GM12878 (cell line): Measurements from ENCODE around the gene CFAP410. TPM values are rescaled to one million over a fixed set of nuclear protein-coding genes. Genes with fewer than 3 reads are reported as not detected.

ENCODE experiments used
- ATAC-seq: fragments of 200-7000 bp; cut with Tn5 transposase; 3 replicates; pipeline ENCODE4 v1.9.1; 2020; ENCODE audit warnings: mild to moderate bottlenecking, moderate library complexity
- BruUV-seq: library from RNA; stranded (reverse); fragments of 400-500 nt; replicated peaks from 2 replicates; lab custom pipeline; 2021; lab: Mats Ljungman, UMichigan
- CTCF ChIA-PET: fragments of 300-600 bp; sonication (Branson Sonifier 250); formaldehyde crosslinking; extraction: SDS; loops from one replicate; lab custom pipeline; 2021; ENCODE audit warnings: inconsistent platforms; lab: Yijun Ruan, JAX
- POLR2A ChIA-PET: fragments of 350-600 bp; formaldehyde crosslinking; extraction: SDS; loops from one replicate; lab custom pipeline; 2021; ENCODE audit warnings: inconsistent platforms; lab: Charles Lee
- RAD21 ChIA-PET: fragments of 300-600 bp; sonication (Branson Sonifier 250); formaldehyde crosslinking; loops from one replicate; lab custom pipeline; 2023; ENCODE audit warnings: antibody characterized with exemption; ENCODE audit not compliant: unreplicated experiment; lab: Charles Lee
- SMC1A ChIA-PET: fragments of 300-600 bp; sonication (Branson Sonifier 250); formaldehyde crosslinking; loops from one replicate; lab custom pipeline; 2023; ENCODE audit not compliant: unreplicated experiment, uncharacterized antibody; lab: Charles Lee
- DNase-seq: peaks from one replicate; pipeline ENCODE4 v3.0.0-alpha.2; 2011; ENCODE audit warnings: low read depth, low spot score
- FAIRE-seq: peaks from 3 replicates; lab custom pipeline; 2011; peaks lifted over from hg19 to GRCh38; lab: Jason Lieb, UNC
- H2AFZ ChIP-seq: 2 replicates; pipeline ENCODE4 v1.6.0; 2011; ENCODE audit warnings: low read depth, low read length, control low read depth; ENCODE audit not compliant: control insufficient read depth
- H3K27ac ChIP-seq: 2 replicates; pipeline ENCODE4 v1.5.1; 2011; ENCODE audit warnings: control low read depth; ENCODE audit not compliant: control insufficient read depth, insufficient read depth
- H3K27me3 ChIP-seq, 2 experiments: replicated peaks in 1 of 2; 2 replicates each; pipeline versions ENCODE4 v1.6.0 to v1.6.1; 2011; ENCODE audit warnings: low read length in 1 of 2; ENCODE audit not compliant: control insufficient read depth in 2 of 2, insufficient read depth in 2 of 2
- H3K36me3 ChIP-seq, 2 experiments: 2 replicates each; pipeline ENCODE4 v1.5.1; 2011; ENCODE audit warnings: low read length in 1 of 2; ENCODE audit not compliant: control insufficient read depth in 2 of 2, insufficient read depth in 2 of 2
- H3K4me1 ChIP-seq: 2 replicates; pipeline ENCODE4 v1.6.1; 2011; ENCODE audit warnings: mild to moderate bottlenecking, low read length, moderate library complexity, mixed read lengths; ENCODE audit not compliant: control insufficient read depth, insufficient read depth
- H3K4me2 ChIP-seq: 2 replicates; pipeline ENCODE4 v1.6.0; 2011; ENCODE audit warnings: control low read depth; ENCODE audit not compliant: control insufficient read depth, insufficient read depth
- H3K4me3 ChIP-seq: fragments of 200-600 bp; sonication (generic); 2 replicates; pipeline ENCODE4 v1.5.1; 2016
- H3K79me2 ChIP-seq: 2 replicates; pipeline ENCODE4 v1.6.0; 2011; ENCODE audit warnings: low read length; ENCODE audit not compliant: control insufficient read depth, insufficient read depth
- H3K9ac ChIP-seq: 2 replicates; pipeline ENCODE4 v1.8.0; 2011; ENCODE audit warnings: low read length, control low read depth, mixed read lengths; ENCODE audit not compliant: control insufficient read depth, insufficient read depth
- H3K9me3 ChIP-seq: replicated peaks from 3 replicates; pipeline ENCODE4 v1.5.1; 2011; ENCODE audit warnings: mild to moderate bottlenecking, low read length; ENCODE audit not compliant: control insufficient read depth, insufficient read depth
- H4K20me1 ChIP-seq: 2 replicates; pipeline ENCODE4 v1.6.0; 2011; ENCODE audit not compliant: control insufficient read depth, insufficient read depth
- CREB1 ChIP-seq: IDR thresholded peaks from 2 replicates; pipeline ENCODE4 v1.6.1; 2012; ENCODE audit warnings: low read depth, mild to moderate bottlenecking, inconsistent platforms
- FOXM1 ChIP-seq: IDR thresholded peaks from 2 replicates; pipeline ENCODE4 v1.6.1; 2012; ENCODE audit warnings: low read depth, mild to moderate bottlenecking, inconsistent platforms, low read length, moderate library complexity
- MEF2A ChIP-seq: IDR thresholded peaks from 2 replicates; pipeline ENCODE4 v1.6.1; 2011; ENCODE audit warnings: low read depth, mild to moderate bottlenecking, low read length, moderate library complexity; ENCODE audit not compliant: insufficient read depth
- NFYA ChIP-seq: IDR thresholded peaks from 2 replicates; pipeline ENCODE4 v1.6.1; 2011; ENCODE audit warnings: low read depth, mild to moderate bottlenecking, low read length, improper control_type of control experiment, borderline replicate concordance
- NRF1 ChIP-seq: conservative IDR thresholded peaks from 2 replicates; pipeline ENCODE4 v1.6.1; 2011; ENCODE audit warnings: mild to moderate bottlenecking, low read depth, low read length, improper control_type of control experiment
- POLR2A ChIP-seq: IDR thresholded peaks from 2 replicates; pipeline ENCODE4 v1.6.1; 2011; ENCODE audit warnings: low read depth, mild to moderate bottlenecking, low read length
- POLR2AphosphoS2 ChIP-seq: IDR thresholded peaks from 2 replicates; pipeline ENCODE4 v1.6.1; 2011; ENCODE audit warnings: low read depth, mild to moderate bottlenecking, low read length, improper control_type of control experiment, moderate library complexity
- RB1 ChIP-seq: fragments of 450-650 bp; formaldehyde crosslinking; IDR thresholded peaks from 2 replicates; pipeline ENCODE4 v1.6.1; 2017; ENCODE audit warnings: mild to moderate bottlenecking, borderline replicate concordance
- RUNX3 ChIP-seq: IDR thresholded peaks from 2 replicates; pipeline ENCODE4 v1.6.1; 2012; ENCODE audit warnings: low read length, inconsistent platforms
- SPI1 ChIP-seq: IDR thresholded peaks from 2 replicates; pipeline ENCODE4 v1.6.1; 2011; ENCODE audit warnings: low read depth, mild to moderate bottlenecking, low read length, moderate library complexity, borderline replicate concordance; ENCODE audit not compliant: insufficient read depth
- SREBF2 ChIP-seq: IDR thresholded peaks from 2 replicates; pipeline ENCODE4 v1.6.1; 2012; ENCODE audit warnings: mild to moderate bottlenecking, low read length
- TARDBP ChIP-seq: IDR thresholded peaks from 2 replicates; pipeline ENCODE4 v1.6.1; 2016; ENCODE audit warnings: borderline replicate concordance
- TBL1XR1 ChIP-seq: IDR thresholded peaks from 2 replicates; pipeline ENCODE4 v1.6.1; 2012; ENCODE audit warnings: low read depth, low read length, improper control_type of control experiment
- ZNF207 ChIP-seq: fragments of 450-650 bp; IDR thresholded peaks from 2 replicates; pipeline ENCODE4 v1.6.1; 2014; ENCODE audit warnings: antibody characterized with exemption, mild to moderate bottlenecking, borderline replicate concordance
- ZNF274 ChIP-seq: IDR thresholded peaks from one replicate; pipeline ENCODE4 v1.8.0; 2011; ENCODE audit not compliant: insufficient read length, insufficient read depth
- ZNF622 ChIP-seq: fragments of 450-650 bp; IDR thresholded peaks from 2 replicates; pipeline ENCODE4 v1.6.1; 2017; ENCODE audit warnings: mild to moderate bottlenecking, inconsistent platforms
- WGBS: methylation state at CpG from one replicate; pipeline ENCODE4 v1.1.6; 2016; ENCODE audit warnings: low lambda C conversion rate; ENCODE audit not compliant: insufficient replicate concordance, insufficient coverage; ENCODE audit errors: missing lambda C conversion rate; 5-methylcytosine and 5-hydroxymethylcytosine counted together
- in situ Hi-C: fragments of 300-500 bp; cut with MboI; formaldehyde crosslinking; loops from 9 replicates; pipeline ENCODE4 v1.14.3; 2018; ENCODE audit warnings: mixed read lengths
- intact Hi-C: fragments of 100-400 bp; cut with micrococcal nuclease; formaldehyde crosslinking; loops from one replicate; pipeline ENCODE4 v1.14.2; 2022; ENCODE audit not compliant: unreplicated experiment
- polyA plus RNA-seq, 11 experiments: library from polyadenylated mRNA; depleted of rRNA in 4 of 11; unstranded in 6 of 11; stranded (reverse) in 5 of 11; fragments of >200 nt; fragmentation: Nextera tagmentation in 4 of 11; fragmentation: Illumina TruSeq in 1 of 11; extraction: Ambion mirVana in 4 of 11; extraction: Trizol in 1 of 11; gene quantifications; 1 replicate in 1 of 11; 2 replicates in 10 of 11; pipeline versions ENCODE4 v1.2.1 to v1.2.3, GENCODE V29; 2011 to 2016; ENCODE audit warnings: inconsistent platforms in 2 of 11, missing spikeins in 2 of 11, low read depth in 1 of 11
- total RNA-seq, 4 experiments: library from RNA; depleted of rRNA in 3 of 4; stranded (reverse); fragments of >200 nt in 3 of 4; fragmentation: Illumina TruSeq in 1 of 4; extraction: Trizol in 1 of 4; gene quantifications; 2 replicates each; pipeline versions ENCODE4 v1.2.1 to v1.2.3, GENCODE V29; 2013 to 2021
- TF ChIP-seq, protein P1 (sequence below), 3 experiments: IDR thresholded peaks in 2 of 3; conservative IDR thresholded peaks in 1 of 3; 2 replicates each; pipeline ENCODE4 v1.5.1; 2011; ENCODE audit warnings: low read depth in 3 of 3, low read length in 3 of 3, mild to moderate bottlenecking in 3 of 3, control low read depth in 2 of 3, moderate library complexity in 2 of 3, inconsistent platforms in 1 of 3, mixed read lengths in 1 of 3; ENCODE audit not compliant: control insufficient read depth in 2 of 3, insufficient read depth in 1 of 3; ENCODE audit errors: extremely low read depth in 1 of 3

The CFAP410 gene
- total and polyA plus RNA-seq, 10 of the 15 experiments (the other 5 are each of a cell fraction or from before 2014, with no cell fraction given) = 0.14 to 24.8 (median 11.3) TPM

DNA sequence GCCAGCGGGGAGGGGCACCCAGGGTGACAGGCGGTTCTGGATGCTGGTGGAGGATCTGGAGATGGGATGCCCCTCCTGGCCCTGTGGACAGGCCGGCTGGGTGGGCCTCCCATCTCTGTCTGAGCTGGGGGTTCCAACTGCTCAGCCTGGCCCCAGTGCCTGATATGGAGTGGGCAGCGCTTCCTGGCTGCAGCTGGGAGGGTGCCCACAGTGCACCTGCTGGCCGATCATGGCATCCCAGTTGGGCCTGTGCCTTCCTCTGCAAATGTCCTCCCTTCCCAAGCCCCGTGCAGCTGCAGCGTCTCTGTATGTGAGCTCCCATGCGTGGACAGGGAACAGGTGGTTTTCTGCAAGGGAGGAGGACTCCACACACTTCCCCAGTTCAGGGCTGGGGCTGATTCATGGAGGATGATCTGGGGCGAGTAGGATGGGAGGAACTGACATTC is 37.2 kb downstream of the CFAP410 start:
- no peak for TF ChIP-seq CREB1
- no peak for TF ChIP-seq ZNF622
- no peak for TF ChIP-seq RUNX3
- no peak for TF ChIP-seq RB1
- no peak for TF ChIP-seq FOXM1
- no peak for TF ChIP-seq TARDBP
- TF ChIP-seq, protein P1, sequence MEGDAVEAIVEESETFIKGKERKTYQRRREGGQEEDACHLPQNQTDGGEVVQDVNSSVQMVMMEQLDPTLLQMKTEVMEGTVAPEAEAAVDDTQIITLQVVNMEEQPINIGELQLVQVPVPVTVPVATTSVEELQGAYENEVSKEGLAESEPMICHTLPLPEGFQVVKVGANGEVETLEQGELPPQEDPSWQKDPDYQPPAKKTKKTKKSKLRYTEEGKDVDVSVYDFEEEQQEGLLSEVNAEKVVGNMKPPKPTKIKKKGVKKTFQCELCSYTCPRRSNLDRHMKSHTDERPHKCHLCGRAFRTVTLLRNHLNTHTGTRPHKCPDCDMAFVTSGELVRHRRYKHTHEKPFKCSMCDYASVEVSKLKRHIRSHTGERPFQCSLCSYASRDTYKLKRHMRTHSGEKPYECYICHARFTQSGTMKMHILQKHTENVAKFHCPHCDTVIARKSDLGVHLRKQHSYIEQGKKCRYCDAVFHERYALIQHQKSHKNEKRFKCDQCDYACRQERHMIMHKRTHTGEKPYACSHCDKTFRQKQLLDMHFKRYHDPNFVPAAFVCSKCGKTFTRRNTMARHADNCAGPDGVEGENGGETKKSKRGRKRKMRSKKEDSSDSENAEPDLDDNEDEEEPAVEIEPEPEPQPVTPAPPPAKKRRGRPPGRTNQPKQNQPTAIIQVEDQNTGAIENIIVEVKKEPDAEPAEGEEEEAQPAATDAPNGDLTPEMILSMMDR (IDR thresholded peaks at IDR 0.05 in 2 of 3, conservative IDR thresholded peaks at IDR 0.05 in 1 of 3; ENCODE audit: control insufficient read depth in 2 of 3, extremely low read depth in 1 of 3, insufficient read depth in 1 of 3, low read depth in 3 of 3, low read length in 3 of 3) = peak in 2 of 3 experiments; percentile 7 to 37; a peak in 2 of 6 replicates
- TF ChIP-seq POLR2A = peak; percentile 40; the same call in 1 of the 2 replicates
- TF ChIP-seq TBL1XR1 = no peak
- TF ChIP-seq SREBF2 = no peak
- no peak for TF ChIP-seq POLR2AphosphoS2
- TF ChIP-seq NFYA = no peak
- no peak for TF ChIP-seq MEF2A
- no peak for TF ChIP-seq ZNF274
- TF ChIP-seq NRF1 = no peak
- no peak for TF ChIP-seq ZNF207
- TF ChIP-seq SPI1 = peak; percentile 11; the same call in 1 of the 2 replicates
- H3K36me3 ChIP-seq = no peaks in the 10 kb centered on the region; a peak in 1 of 4 replicates
- DNase-seq = no peak
- H4K20me1 ChIP-seq = no peaks in the 10 kb centered on the region; the same call in 1 of the 2 replicates
- H3K4me3 ChIP-seq = peak overlapping the region; percentile 96
- peaks cover 25% of the 10 kb centered on the region for H3K4me1 ChIP-seq
- ChIA-PET RAD21 (no interaction called here), CTCF (interaction anchor here (1.4 kb wide), 1 partner anchor 178 kb away, joined by 6 read pairs; no protein-coding TSS in a partner anchor), SMC1A (no interaction called here), POLR2A (no interaction called here)
- intact Hi-C loops (loop anchor here (1.0 kb wide), 1 partner anchor 35 kb away; no protein-coding TSS in a partner anchor), in situ Hi-C loops (no loop called here)
- BruUV-seq = no TSS peak
- no peak overlapping the region for H2AFZ ChIP-seq
- no peak for FAIRE-seq
- no peaks in the 10 kb centered on the region for H3K9me3 ChIP-seq
- ATAC-seq = peak; percentile 3; the same call in 1 of the 3 replicates
- H3K9ac ChIP-seq = peak overlapping the region; percentile 86; the same call in 1 of the 2 replicates
- WGBS = 79% methylated on average over 9 of the region's 9 CpGs
- no peak overlapping the region for H3K27ac ChIP-seq
- peaks cover 64% of the 10 kb centered on the region for H3K79me2 ChIP-seq
- H3K27me3 ChIP-seq = no peaks in the 10 kb centered on the region
- peak overlapping the region; percentile 90 for H3K4me2 ChIP-seq
